H1 (cell line): Measurements from ENCODE around the gene CIRBP. TPM values are rescaled to one million over a fixed set of nuclear protein-coding genes. Genes with fewer than 3 reads are reported as not detected.

Source experiments
- CTCF ChIA-PET: fragments of 300-600 bp; sonication (Branson Sonifier 250); formaldehyde crosslinking; loops from one replicate; lab custom pipeline; 2021; ENCODE audit not compliant: partially characterized antibody; lab: Charles Lee
- POLR2A ChIA-PET: fragments of 300-600 bp; sonication (Branson Sonifier 250); formaldehyde crosslinking; loops from one replicate; lab custom pipeline; 2021; ENCODE audit warnings: inconsistent platforms; ENCODE audit not compliant: partially characterized antibody; lab: Charles Lee
- DNase-seq, 2 experiments: peaks; one replicate each; pipeline versions ENCODE4 v3.0.0 to v3.0.0-alpha.2; 2010 to 2022; ENCODE audit warnings: low spot score in 2 of 2, low read depth in 1 of 2, mixed read lengths in 1 of 2
- FAIRE-seq: peaks from 2 replicates; lab custom pipeline; 2011; peaks lifted over from hg19 to GRCh38; lab: Jason Lieb, UNC
- H2AFZ ChIP-seq: 2 replicates; pipeline ENCODE4 v1.8.1; 2012; ENCODE audit warnings: low read length, inconsistent platforms
- H2AK5ac ChIP-seq: 2 replicates; pipeline ENCODE4 v1.6.1; 2013; ENCODE audit warnings: low read depth, low read length
- H2BK120ac ChIP-seq: replicated peaks from 2 replicates; pipeline ENCODE3; 2013; ENCODE audit warnings: low read depth, low read length, inconsistent platforms
- H2BK12ac ChIP-seq: 2 replicates; pipeline ENCODE4 v1.6.1; 2013; ENCODE audit warnings: low read depth, low read length
- H2BK15ac ChIP-seq: 2 replicates; pipeline ENCODE4 v1.6.1; 2013; ENCODE audit warnings: low read length
- H2BK20ac ChIP-seq: 2 replicates; pipeline ENCODE4 v1.6.1; 2013; ENCODE audit warnings: low read length
- H2BK5ac ChIP-seq: 2 replicates; pipeline ENCODE4 v1.6.1; 2013; ENCODE audit warnings: low read depth, low read length
- H3K14ac ChIP-seq: 2 replicates; pipeline ENCODE4 v1.6.1; 2013; ENCODE audit warnings: inconsistent platforms; ENCODE audit not compliant: insufficient read length
- H3K18ac ChIP-seq: 2 replicates; pipeline ENCODE4 v1.6.1; 2013; ENCODE audit warnings: low read length; ENCODE audit errors: extremely low read depth
- H3K23ac ChIP-seq: 2 replicates; pipeline ENCODE4 v1.6.1; 2013; ENCODE audit warnings: inconsistent platforms; ENCODE audit not compliant: insufficient read length
- H3K23me2 ChIP-seq: 2 replicates; pipeline ENCODE4 v1.6.1; 2013; ENCODE audit warnings: low read depth, low read length
- H3K27ac ChIP-seq: 2 replicates; pipeline ENCODE4 v1.6.1; 2011; ENCODE audit warnings: low read depth, low read length, inconsistent platforms
- H3K27me3 ChIP-seq, 4 experiments: replicated peaks in 1 of 4; 1 replicate in 1 of 4; 2 replicates in 3 of 4; pipeline versions ENCODE4 v1.6.1 to v1.8.1; 2011 to 2013; ENCODE audit warnings: low read length in 3 of 4, mild to moderate bottlenecking in 3 of 4, inconsistent platforms in 2 of 4, mixed read lengths in 2 of 4, moderate library complexity in 1 of 4; ENCODE audit not compliant: control insufficient read depth in 3 of 4, insufficient read depth in 3 of 4; ENCODE audit errors: extremely low read depth in 1 of 4
- H3K36me3 ChIP-seq, 4 experiments: 2 replicates each; pipeline versions ENCODE4 v1.6.1 to v1.8.1; 2011 to 2013; ENCODE audit warnings: mild to moderate bottlenecking in 4 of 4, low read length in 3 of 4, moderate library complexity in 2 of 4, control low read depth in 1 of 4, inconsistent platforms in 1 of 4; ENCODE audit not compliant: insufficient read depth in 4 of 4, control insufficient read depth in 2 of 4
- H3K4ac ChIP-seq: replicated peaks from 2 replicates; pipeline ENCODE3; 2013; ENCODE audit warnings: low read length, low read depth, mixed read lengths, inconsistent platforms; ENCODE audit not compliant: insufficient read length
- H3K4me1 ChIP-seq, 4 experiments: replicated peaks in 1 of 4; 1 replicate in 1 of 4; 2 replicates in 3 of 4; pipeline versions ENCODE4 v1.6.1 to v1.8.1; 2011 to 2013; ENCODE audit warnings: low read length in 3 of 4, inconsistent platforms in 2 of 4, mixed read lengths in 1 of 4; ENCODE audit not compliant: insufficient read depth in 4 of 4, control insufficient read depth in 3 of 4
- H3K4me2 ChIP-seq, 2 experiments: 2 replicates each; pipeline versions ENCODE4 v1.6.1 to v1.8.1; 2011 to 2013; ENCODE audit warnings: low read depth in 2 of 2, low read length in 2 of 2, control low read depth in 1 of 2, inconsistent platforms in 1 of 2, mild to moderate bottlenecking in 1 of 2; ENCODE audit not compliant: insufficient read depth in 1 of 2
- H3K4me3 ChIP-seq, 4 experiments: fragments of 200-600, 300-600 bp in 1 of 4; sonication (generic), shearing (Covaris generic), sonication (Bioruptor Twin) in 1 of 4; 2 replicates each; pipeline versions ENCODE4 v1.5.1 to v1.8.1; 2011 to 2016; ENCODE audit warnings: low read length in 4 of 4, low read depth in 3 of 4, control low read depth in 2 of 4, inconsistent platforms in 2 of 4, mild to moderate bottlenecking in 2 of 4, mixed read lengths in 1 of 4, moderate library complexity in 1 of 4; ENCODE audit not compliant: insufficient read depth in 2 of 4; ENCODE audit errors: extremely low read depth in 1 of 4
- H3K56ac ChIP-seq: replicated peaks from 2 replicates; pipeline ENCODE3; 2013; ENCODE audit warnings: low read depth, mild to moderate bottlenecking, mixed read lengths, low read length, inconsistent platforms; ENCODE audit not compliant: insufficient read length
- H3K79me1 ChIP-seq: 2 replicates; pipeline ENCODE4 v1.6.1; 2013; ENCODE audit warnings: low read depth, low read length, control low read depth
- H3K79me2 ChIP-seq, 2 experiments: 2 replicates each; pipeline versions ENCODE4 v1.6.1 to v1.8.1; 2012 to 2013; ENCODE audit warnings: low read length in 2 of 2, mild to moderate bottlenecking in 2 of 2, inconsistent platforms in 1 of 2; ENCODE audit not compliant: insufficient read depth in 2 of 2, control insufficient read depth in 1 of 2
- H3K9ac ChIP-seq, 4 experiments: replicated peaks in 1 of 4; 1 replicate in 1 of 4; 2 replicates in 3 of 4; pipeline versions ENCODE4 v1.6.1 to v1.8.1; 2011 to 2013; ENCODE audit warnings: low read depth in 3 of 4, low read length in 3 of 4, control low read depth in 2 of 4, mild to moderate bottlenecking in 2 of 4, moderate library complexity in 2 of 4, inconsistent platforms in 1 of 4; ENCODE audit errors: extremely low read depth in 1 of 4
- H3K9me3 ChIP-seq, 2 experiments: 2 replicates each; pipeline versions ENCODE4 v1.6.1 to v1.8.1; 2012 to 2013; ENCODE audit warnings: mild to moderate bottlenecking in 2 of 2, moderate library complexity in 2 of 2, control low read depth in 1 of 2, inconsistent platforms in 1 of 2, low read depth in 1 of 2, low read length in 1 of 2, mixed read lengths in 1 of 2; ENCODE audit not compliant: insufficient read depth in 2 of 2
- H4K20me1 ChIP-seq, 2 experiments: replicated peaks in 1 of 2; 2 replicates each; pipeline versions ENCODE3 to v1.8.1; 2011 to 2013; ENCODE audit warnings: inconsistent platforms in 2 of 2, low read length in 2 of 2, mild to moderate bottlenecking in 1 of 2; ENCODE audit not compliant: insufficient read depth in 2 of 2, control insufficient read depth in 1 of 2
- H4K5ac ChIP-seq: 2 replicates; pipeline ENCODE4 v1.6.1; 2013; ENCODE audit warnings: low read length, low read depth, mixed read lengths, inconsistent platforms; ENCODE audit not compliant: insufficient read length
- H4K8ac ChIP-seq: 2 replicates; pipeline ENCODE4 v1.8.0; 2013; ENCODE audit warnings: mild to moderate bottlenecking, moderate library complexity, low read length, inconsistent platforms; ENCODE audit not compliant: insufficient read depth; ENCODE audit errors: extremely low read depth
- H4K91ac ChIP-seq: replicated peaks from 2 replicates; pipeline ENCODE3; 2013; ENCODE audit warnings: low read length, mixed read lengths, inconsistent platforms; ENCODE audit not compliant: insufficient read length
- ASH2L ChIP-seq: fragments of 200-600, 300-600 bp; sonication (generic); IDR thresholded peaks from one replicate; pipeline ENCODE4 v1.7.1; 2017; ENCODE audit warnings: low read length
- CBX5 ChIP-seq: fragments of 300-800, 300-1000 bp; sonication (generic); IDR thresholded peaks from 2 replicates; pipeline ENCODE4 v1.7.1; 2016; ENCODE audit warnings: antibody characterized with exemption, low read length, low read depth
- EZH2 ChIP-seq: fragments of 200-600 bp; sonication (generic); IDR thresholded peaks from 2 replicates; pipeline ENCODE4 v1.7.1; 2012; ENCODE audit warnings: low read depth, mild to moderate bottlenecking, moderate library complexity, low read length, inconsistent platforms; ENCODE audit not compliant: severe bottlenecking
- HDAC2 ChIP-seq, 2 experiments: fragments of 300-600 bp in 1 of 2; sonication (generic) in 1 of 2; IDR thresholded peaks; 2 replicates each; pipeline ENCODE4 v1.6.1; 2011 to 2012; ENCODE audit warnings: low read depth in 2 of 2, low read length in 2 of 2, mild to moderate bottlenecking in 2 of 2, moderate library complexity in 2 of 2, borderline replicate concordance in 1 of 2, inconsistent platforms in 1 of 2
- MAFK ChIP-seq: IDR thresholded peaks from 2 replicates; pipeline ENCODE4 v1.6.1; 2012; ENCODE audit warnings: low read depth, mild to moderate bottlenecking, improper control_type of control experiment, low read length
- POU5F1 ChIP-seq: IDR thresholded peaks from 2 replicates; pipeline ENCODE4 v1.6.1; 2011; ENCODE audit warnings: low read depth, mild to moderate bottlenecking, low read length, moderate library complexity
- RBBP5 ChIP-seq: IDR thresholded peaks from 2 replicates; pipeline ENCODE4 v1.7.1; 2012; ENCODE audit warnings: low read depth, mild to moderate bottlenecking, inconsistent platforms, low read length, moderate library complexity, borderline replicate concordance
- TAF1 ChIP-seq: IDR thresholded peaks from 2 replicates; pipeline ENCODE4 v1.6.1; 2011; ENCODE audit warnings: mild to moderate bottlenecking, low read depth, low read length
- TCF12 ChIP-seq: IDR thresholded peaks from 2 replicates; pipeline ENCODE4 v1.6.1; 2011; ENCODE audit warnings: low read depth, mild to moderate bottlenecking, low read length
- TEAD4 ChIP-seq: IDR thresholded peaks from 2 replicates; pipeline ENCODE4 v1.6.1; 2012; ENCODE audit warnings: low read depth, low read length, inconsistent platforms, mixed read lengths
- ZNF274 ChIP-seq: IDR thresholded peaks from 2 replicates; pipeline ENCODE4 v1.7.0; 2012; ENCODE audit warnings: low read length, borderline replicate concordance; ENCODE audit errors: extremely low read depth
- WGBS, 2 experiments: shearing (Covaris generic) in 1 of 2; methylation state at CpG; one replicate each; pipeline versions ENCODE4 v1.1.6 to v1.1.7; 2013 to 2015; ENCODE audit warnings: low lambda C conversion rate in 2 of 2, mixed read lengths in 2 of 2, inconsistent platforms in 1 of 2, low coverage in 1 of 2, missing lambda C conversion rate in 1 of 2; ENCODE audit not compliant: insufficient replicate concordance in 2 of 2, insufficient coverage in 1 of 2, insufficient read length in 1 of 2; ENCODE audit errors: extremely low coverage in 1 of 2, missing lambda C conversion rate in 1 of 2; 5-methylcytosine and 5-hydroxymethylcytosine counted together
- polyA plus RNA-seq, 7 experiments: library from polyadenylated mRNA; depleted of rRNA in 3 of 7; stranded (reverse) in 5 of 7; unstranded in 2 of 7; fragments of >200 nt in 5 of 7; fragments of 200-250 nt in 2 of 7; gene quantifications; 1 replicate in 5 of 7; 2 replicates in 1 of 7; 4 replicates in 1 of 7; pipeline versions ENCODE4 v1.2.1 to v1.2.3, GENCODE V29; 2011 to 2013; ENCODE audit warnings: missing spikeins in 2 of 7, mixed read lengths in 2 of 7
- total RNA-seq: library from RNA; stranded (reverse); fragmentation: NEBNext Ultra II Directional; extraction: Animal tissue kit (Norgen Biotek cat#: 25700); gene quantifications from 2 replicates; pipeline ENCODE4 v1.2.1, GENCODE V29; 2021
- TF ChIP-seq, protein P1 (sequence below): IDR thresholded peaks from 2 replicates; pipeline ENCODE4 v1.6.1; 2012; ENCODE audit warnings: inconsistent platforms

The CIRBP gene
- total and polyA plus RNA-seq, 2 of the 8 experiments (the other 6 are each of a cell fraction or from before 2014, with no cell fraction given): 175 to 199 TPM

DNA sequence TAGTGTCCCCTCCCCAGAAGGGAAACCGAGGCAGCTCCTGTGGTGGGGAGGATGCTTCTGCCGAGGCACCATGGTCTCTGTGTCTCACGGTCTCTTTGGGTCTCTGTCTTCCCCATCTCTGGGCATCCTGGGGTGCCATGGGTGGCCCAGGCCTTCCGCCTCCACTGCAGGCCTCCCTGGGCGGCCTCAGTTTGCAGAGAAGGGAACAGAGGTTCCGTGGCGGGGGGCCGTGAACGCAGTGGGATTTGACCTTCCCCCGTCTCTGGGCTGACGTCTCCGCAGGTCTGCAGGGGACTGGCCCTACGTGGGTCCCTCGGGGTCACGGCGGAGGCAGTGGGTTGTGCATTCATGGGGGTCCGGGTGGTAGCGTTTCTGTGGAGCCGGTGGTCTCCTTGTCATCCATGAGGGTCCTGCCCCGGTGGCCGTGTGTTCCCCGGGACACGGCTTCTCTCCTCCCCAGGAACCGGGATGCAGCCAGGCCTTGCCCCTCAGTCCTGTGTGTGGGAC is 21.1 kb downstream of the CIRBP start:
- no peak overlapping the region for H3K14ac ChIP-seq
- H3K9me3 ChIP-seq: no peaks in the 10 kb centered on the region
- no peak overlapping the region for H3K56ac ChIP-seq
- H2BK15ac ChIP-seq: no peak overlapping the region
- no peak overlapping the region for H3K4me3 ChIP-seq
- H2BK5ac ChIP-seq: no peak overlapping the region
- peak overlapping the region; percentile 85 for H4K8ac ChIP-seq
- no peak overlapping the region for H3K18ac ChIP-seq
- H3K4ac ChIP-seq: no peak overlapping the region
- CTCF ChIA-PET: interaction anchor here (1.4 kb wide), 1 partner anchor 22 kb away, joined by 4 read pairs; no protein-coding TSS in a partner anchor
- H4K91ac ChIP-seq: no peak overlapping the region
- H3K23me2 ChIP-seq: peaks cover 3% of the 10 kb centered on the region; the same call in 1 of the 2 replicates
- H2BK12ac ChIP-seq: no peak overlapping the region
- H3K23ac ChIP-seq: no peak overlapping the region
- H2AFZ ChIP-seq: no peak overlapping the region
- POLR2A ChIA-PET: interaction anchor here (0.6 to 2.5 kb wide), 5 partner anchors 15 to 714 kb away, joined by 3 to 16 read pairs (median 5); partner anchors contain the start of genes CIRBP and FAM174C
- H3K79me1 ChIP-seq: no peaks in the 10 kb centered on the region; the same call in 1 of the 2 replicates
- H3K27ac ChIP-seq: no peak overlapping the region
- no peaks in the 10 kb centered on the region for H3K79me2 ChIP-seq
- H3K27me3 ChIP-seq: peaks cover 0 to 9% (median 2%) of the 10 kb centered on the region in 4 experiments; a peak in 5 of 7 replicates
- DNase-seq (no peak), FAIRE-seq (no peak)
- peaks cover 0 to 11% (median 3%) of the 10 kb centered on the region in 4 experiments; a peak in 4 of 7 replicates for H3K4me1 ChIP-seq
- WGBS, 2 experiments: 96% methylated on average over 21 of the region's 24 CpGs; no CpG with 5 or more reads in 1 of the 2 experiments
- H3K9ac ChIP-seq: no peak overlapping the region
- no peak overlapping the region for H2BK120ac ChIP-seq
- H2BK20ac ChIP-seq: no peak overlapping the region
- H2AK5ac ChIP-seq: no peak overlapping the region
- peaks cover 5 to 7% of the 10 kb centered on the region in 2 experiments for H4K20me1 ChIP-seq
- H3K36me3 ChIP-seq: no peaks in the 10 kb centered on the region
- H3K4me2 ChIP-seq: no peak overlapping the region
- H4K5ac ChIP-seq: no peak overlapping the region
- TF ChIP-seq RBBP5 (no peak), MAFK (no peak), POU5F1 (no peak), TEAD4 (no peak), CBX5 (no peak), TAF1 (no peak), EZH2 (no peak), ASH2L (no peak), ZNF274 (no peak), HDAC2 (IDR thresholded peaks at IDR 0.05; ENCODE audit: borderline replicate concordance in 1 of 2, low read depth in 2 of 2, low read length in 2 of 2) (no peak), TCF12 (no peak)
- TF ChIP-seq, protein P1, sequence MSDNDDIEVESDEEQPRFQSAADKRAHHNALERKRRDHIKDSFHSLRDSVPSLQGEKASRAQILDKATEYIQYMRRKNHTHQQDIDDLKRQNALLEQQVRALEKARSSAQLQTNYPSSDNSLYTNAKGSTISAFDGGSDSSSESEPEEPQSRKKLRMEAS: no peak
